CD4-positive, alpha-beta T cell treated with Interleukin-12 subunit alpha and Interleukin-12 subunit beta, for 1 hour (primary cell): ENCODE measurements around the gene SLCO2A1.

Source experiments
- DNase-seq: peaks from one replicate; pipeline ENCODE4 v3.0.0-alpha.2; 2020

The SLCO2A1 gene

DNA sequence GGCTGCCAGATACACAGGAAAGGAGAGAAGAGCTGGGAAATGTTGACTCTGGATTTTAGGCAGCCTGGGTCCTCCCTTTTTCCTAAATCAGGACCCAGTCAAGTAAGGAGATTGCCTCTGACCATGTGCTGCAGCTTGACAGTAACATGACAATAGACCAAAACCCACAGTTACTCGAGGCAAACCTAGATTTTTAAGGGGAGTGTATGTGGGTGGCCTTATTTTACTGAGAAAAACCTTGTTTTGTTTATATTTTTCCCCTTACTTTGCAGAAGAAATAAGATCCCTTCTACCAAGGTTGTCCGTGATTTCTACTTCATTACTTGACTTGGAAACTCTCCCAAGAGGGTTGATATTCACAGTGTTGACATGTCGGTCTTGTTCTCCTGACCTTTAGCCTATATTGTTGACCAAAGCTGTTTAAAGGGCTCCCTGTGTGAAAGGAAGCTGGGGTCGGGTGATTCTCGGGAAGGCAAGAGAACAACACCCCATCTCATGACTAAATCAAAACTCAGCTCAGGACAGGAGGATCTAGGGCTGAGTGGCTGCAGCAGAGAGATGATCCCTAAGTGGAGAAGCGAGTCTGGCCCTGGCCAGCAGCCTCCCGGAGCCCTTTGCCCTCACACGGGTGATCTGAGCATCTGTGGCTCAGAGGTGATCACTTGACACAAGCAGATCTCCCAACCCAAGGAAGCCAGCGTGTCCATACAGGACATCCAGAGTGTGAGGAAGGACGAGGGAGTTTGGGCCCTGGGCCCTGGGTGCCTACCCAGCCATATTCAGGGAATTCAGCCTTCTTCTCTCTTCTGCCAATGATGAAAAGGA is 31.0 kb upstream of the SLCO2A1 start:
- DNase-seq = no peak

DNA sequence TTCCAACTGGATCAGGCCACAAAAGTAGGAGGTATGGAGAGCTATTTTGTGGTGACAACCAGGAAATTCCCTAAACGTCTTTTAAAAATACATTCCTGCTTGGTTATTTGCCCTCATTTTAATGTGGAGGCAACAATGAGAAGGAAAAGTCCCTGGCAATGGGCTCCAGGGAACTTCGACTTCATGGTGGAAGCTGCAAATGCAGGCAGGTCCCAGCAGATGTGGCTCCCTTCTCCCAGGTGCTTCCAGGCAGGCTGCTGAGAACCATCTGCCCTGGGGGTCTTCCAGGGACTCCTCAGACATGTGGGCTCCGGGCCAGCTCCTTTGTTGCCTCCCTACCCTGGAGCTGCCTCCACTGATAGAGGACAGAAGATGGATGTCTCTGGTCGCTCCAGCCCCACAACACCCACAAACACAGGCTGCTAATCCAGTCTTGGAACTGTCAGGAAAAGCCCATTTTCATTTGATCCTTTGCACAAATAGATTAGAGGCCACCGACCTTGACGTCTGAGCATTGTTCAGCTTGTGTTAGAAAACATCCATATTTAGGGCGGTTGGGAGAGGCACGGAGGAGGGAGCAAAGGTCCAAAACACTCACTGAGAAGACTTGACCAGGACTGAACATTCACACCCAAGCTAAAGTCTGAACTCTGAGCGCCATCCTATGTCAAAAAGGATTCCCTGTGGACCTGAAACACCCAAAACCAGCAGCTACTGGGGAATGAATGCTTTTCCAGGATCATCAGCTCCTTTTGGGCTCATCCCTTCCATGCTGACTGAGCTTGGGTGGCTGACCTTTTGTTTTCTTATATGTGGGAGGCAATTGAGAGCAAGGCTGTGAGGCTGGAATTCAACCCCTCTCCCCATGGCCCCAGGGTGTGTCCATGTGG is 30.2 kb upstream of the SLCO2A1 start:
- no peak for DNase-seq

DNA sequence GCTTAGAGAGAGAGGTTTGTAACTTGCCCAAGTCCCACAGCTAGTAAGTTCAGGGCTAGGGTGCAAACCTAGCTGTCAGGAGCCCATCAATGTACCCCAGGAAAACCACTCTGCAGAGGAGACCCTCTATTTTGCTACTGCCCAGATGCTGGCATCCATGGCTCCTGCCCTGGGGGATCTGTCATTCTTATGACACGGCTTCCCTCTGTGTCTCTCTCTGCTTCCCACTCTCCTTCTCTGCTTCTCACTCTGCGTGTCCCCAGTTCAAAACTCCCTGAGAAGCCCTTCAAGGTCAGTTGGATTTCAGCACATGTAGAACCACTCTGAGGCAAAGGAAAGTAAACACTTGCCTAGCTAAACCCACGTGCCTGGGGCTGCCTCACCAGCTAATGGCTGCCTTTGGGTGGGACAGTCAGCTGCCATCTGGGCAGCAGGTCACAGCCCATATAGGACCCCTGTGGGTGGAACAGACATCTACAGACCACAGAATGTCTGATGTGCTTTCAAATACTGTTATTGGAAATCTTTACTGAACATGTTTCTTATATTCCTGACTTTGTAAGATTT is 29.4 kb upstream of the SLCO2A1 start:
- DNase-seq = no peak

DNA sequence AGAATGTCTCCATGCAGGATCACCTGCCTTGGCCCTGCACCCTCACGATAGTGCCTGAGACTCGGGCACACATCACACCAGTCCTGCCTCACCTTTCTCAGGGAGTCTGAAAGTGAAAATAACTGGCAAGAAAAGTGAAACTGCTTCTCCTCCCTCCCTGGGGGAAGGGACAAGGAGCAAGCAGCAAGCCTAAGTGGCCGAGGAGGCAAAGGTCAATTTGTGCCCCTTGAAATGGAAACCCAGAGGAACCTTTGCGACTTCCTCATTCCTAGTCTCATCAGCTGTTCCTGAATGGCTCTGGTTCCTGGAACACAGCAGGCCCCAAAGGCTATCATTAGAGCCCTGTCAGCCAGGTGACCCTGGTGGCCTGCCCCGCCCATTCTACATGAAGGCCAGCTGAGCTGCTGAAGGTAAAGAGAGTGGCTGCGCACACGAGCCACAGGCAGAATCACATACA is 28.0 kb upstream of the SLCO2A1 start:
- no peak for DNase-seq

DNA sequence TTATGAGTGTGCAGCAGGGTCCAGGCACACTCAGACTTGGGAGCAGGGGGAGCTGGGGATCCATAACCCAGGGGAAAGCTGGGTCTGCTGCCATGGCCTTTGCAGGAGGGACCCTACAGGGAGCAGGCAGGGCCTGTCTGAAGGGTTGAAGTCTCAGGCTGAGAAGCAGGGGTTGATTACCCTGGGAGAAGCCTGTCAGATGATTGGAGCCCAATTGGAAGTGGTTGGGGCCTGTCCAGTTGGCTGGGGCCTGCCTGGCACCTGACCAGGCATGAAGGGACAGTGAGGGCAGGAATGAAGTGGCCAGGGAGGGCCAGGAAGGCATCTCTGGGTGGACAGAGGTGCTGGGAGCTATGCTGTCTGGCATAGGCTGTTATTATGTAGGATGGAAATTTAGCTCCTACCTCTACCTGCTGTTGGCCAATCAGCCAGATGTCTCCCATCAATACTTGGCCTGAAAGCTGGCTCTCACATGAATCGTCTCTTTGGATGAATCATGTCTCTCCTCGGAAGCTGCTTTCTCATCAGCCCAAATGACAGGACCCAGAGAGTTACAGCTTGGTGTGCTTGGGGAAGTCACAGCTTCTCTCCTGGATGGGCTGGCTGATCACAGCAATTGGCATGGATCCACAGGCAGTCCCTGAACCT is 27.4 kb upstream of the SLCO2A1 start:
- DNase-seq = no peak

DNA sequence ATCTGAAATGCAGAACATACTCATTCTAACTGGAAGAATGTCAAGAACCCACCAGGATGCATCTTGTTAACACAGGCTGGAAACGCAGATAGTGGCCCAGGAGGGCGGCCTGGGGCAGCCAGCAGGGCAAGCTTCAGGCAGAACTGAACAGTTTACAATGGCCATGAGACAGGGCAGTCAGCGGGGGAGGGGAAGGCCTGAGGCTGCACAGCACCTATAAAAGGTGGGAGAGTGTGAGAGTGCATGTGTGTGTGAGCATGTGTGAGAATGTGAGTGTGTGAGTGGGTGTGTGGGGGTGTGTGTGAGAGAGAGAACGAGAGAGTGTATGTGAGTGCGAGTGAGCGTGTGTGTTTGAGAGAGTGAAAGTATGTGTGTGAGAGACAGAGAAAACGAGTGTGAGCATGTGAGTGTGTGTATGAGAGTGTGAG is 26.8 kb upstream of the SLCO2A1 start:
- DNase-seq = no peak

DNA sequence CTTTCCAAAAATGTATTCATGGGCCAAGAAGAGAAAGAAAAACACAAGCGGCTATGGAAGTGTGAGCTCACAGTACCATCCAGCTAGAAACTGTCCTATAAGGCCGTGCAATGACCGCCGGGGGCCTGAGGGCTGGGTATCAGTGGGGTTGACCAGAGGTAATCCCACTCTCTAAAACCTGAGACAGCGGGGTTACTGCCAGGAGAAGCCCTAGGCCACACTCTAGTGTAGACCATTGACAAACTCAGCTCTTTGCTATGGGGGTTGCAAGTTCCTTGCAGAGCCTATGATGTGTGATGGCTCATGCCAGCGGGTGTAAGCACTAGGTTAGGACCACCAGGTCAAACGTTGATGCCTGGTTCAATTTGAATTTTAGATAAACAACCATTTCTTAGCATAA is 25.9 kb upstream of the SLCO2A1 start:
- DNase-seq = no peak

DNA sequence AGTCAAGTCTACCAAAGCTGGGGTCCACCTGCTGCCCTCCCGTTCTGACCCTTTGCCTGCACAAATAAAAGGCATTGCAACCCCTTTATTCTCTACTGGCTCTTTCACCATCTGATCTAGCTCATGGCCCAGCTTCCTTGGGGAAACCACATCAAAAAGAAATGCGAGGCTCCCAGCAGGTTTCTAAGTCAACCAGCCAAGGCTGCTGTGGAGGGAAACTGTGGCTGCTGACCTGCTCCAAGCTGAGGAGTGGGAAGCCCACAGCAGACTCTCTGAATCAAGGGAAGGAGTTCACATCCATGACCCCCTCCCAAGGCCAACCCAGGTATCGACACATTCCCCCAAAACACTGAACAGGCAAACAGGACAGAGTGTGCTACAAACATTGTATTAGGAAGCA is 25.2 kb upstream of the SLCO2A1 start:
- DNase-seq = no peak

DNA sequence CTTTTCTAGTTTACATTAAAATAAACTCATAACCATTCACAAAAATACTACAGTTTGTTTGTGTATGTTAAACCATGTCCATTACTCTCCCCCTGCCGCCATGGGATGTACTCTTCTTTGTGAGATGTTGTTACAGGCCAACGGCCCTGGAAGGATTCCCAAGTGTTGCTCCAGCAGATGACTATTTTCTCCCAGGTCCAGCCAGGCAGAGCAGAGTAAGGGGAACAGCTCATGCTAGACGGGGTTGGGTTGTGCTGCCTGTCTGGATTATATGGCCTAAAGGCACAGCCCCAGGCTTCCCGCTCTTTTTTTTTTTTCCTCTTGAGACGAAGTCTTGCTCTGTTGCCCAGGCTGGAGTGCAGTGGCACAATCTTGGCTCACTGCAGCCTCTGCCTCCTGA is 24.5 kb upstream of the SLCO2A1 start:
- no peak for DNase-seq

DNA sequence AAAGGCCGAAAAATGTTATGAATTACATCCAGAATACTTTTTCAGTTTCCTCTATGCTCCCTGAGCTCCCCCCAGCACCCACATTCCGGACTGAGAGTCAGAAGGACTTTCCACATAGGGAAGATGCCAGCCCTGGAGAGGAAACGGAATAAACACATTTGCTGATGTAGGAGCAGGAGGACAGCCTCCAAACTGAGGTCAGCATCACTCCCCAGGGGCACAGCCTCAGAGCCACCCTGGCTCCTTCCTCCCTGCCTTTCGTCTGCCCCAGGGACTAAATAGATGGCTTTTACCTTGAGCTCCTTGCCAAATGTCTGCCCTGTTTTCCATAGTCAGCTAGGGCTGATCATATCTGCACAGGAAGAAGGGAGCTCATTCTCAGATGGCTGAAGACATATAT is 22.6 kb upstream of the SLCO2A1 start:
- DNase-seq = no peak

DNA sequence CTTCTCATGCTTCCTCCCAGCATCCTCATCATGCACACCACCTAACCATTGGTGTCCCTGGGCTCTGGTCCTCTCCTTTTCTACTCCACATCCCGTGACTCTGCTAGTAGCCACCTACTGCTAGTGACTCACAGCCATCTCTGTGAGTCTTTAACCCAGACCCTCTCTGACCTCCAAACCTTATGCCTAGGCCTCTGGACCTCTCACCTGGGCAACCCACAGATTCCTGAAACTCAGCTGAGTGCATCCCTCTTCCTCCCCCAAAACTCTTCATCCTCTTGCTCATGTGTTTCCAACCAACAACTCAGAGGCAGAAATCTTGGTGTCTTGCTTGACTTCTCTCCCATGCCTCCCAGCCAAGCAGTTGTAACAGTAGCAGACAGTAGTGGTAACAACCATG is 20.0 kb upstream of the SLCO2A1 start:
- no peak for DNase-seq

DNA sequence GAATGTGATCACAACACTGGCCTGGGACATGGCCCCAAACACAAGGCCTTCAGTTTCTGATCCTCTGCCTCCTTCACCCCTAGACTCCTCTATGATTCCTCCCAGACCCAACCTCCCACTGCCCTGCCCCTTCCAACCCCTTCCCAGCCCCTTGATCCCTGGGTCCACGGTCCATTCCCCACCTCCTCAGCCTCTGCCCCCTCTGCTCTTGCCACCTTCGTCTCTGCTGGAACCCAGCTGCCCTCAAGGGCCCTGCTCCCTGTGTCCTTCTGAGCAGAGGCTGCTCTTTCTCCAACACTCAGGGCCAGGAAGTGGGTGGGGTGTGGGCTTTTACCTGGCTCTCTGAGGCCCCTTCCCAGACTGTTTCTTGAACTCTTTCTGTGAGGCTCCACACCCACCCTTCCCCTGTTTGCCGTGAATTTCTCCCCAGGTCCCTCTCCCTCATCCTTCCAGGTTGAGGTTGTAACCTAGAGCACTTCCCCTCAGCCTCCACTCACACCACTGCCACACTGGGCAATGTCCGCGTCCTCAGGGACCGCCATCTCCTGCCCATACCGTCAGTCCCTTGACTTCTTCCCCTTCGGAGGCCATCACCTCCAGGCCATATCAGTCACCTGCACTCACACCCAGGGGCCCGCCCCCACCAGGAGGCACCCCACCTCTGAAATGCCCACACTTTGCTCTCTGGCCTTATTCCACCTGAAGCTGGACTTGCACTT is 18.7 kb upstream of the SLCO2A1 start:
- no peak for DNase-seq

DNA sequence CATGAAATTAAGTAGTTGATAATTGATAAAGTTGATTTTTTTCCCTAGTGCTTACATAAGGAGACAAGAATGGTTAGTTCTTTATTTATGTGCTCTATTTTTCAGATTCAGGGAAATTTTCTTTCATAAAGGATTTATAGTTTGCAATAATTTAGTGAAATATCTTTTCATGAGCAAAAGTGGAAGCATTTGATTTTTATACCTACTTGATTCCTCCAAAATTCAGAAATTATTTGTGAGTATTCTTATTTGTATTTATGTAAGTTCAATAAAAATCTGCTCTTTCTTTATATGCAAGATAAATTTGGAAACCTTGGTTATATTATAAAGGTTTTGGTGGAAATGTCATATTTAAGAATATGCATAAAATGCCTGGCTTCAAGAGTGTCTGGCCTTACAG is 14.7 kb upstream of the SLCO2A1 start:
- no peak for DNase-seq

DNA sequence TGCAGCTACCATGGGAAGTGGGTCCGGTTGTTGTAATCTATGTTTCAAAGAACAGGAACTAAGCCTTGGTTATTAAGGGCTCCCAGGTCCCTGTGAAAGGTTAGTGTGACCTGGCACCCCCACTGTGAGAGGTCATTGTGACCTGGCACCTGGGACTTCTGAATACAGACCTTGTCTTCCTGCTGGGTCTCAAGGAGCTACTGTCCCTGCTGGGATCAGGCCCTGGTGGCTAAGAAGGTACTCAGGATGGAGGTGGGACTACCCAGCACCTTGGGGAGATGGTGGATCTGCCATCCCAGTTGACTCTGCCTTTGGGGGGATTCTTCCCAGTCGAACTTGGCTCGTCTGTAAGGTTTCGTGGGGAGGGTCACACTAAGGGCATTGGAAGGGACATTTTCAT is 10.3 kb upstream of the SLCO2A1 start:
- DNase-seq = no peak

DNA sequence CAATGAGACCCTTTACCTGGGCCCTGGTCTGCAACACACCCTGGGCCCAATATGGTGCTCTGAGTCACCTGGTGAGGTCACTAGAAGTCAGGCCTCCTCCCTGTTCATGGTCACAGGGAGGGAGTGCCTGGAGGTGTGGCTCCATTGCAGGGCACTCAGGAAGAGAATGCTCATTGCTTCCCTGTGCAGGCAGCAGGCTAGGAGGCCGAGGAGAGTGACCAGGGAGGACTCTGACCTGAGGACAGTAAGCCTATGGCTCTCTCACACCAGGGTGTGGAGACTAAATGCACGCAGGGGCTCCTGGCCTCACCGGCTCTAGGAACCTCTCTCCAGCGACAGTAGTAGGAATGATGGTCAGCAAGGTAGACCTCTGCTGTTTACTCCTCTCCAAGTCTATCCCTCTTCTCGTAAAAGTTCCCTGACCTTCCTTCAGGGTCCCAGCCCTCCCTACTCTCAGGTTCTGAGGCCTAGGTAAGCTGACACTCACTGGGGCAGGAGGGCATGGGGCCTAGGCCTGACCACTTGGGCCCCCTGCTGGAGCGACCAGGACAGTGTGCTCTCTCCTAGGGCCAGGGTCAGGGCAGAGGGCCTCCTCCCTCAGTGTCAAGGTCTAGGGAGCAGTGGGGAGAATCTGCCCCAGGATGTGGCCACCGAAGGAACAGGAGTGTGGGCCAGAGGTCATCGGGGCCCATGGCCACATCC is 9.6 kb upstream of the SLCO2A1 start:
- no peak for DNase-seq

DNA sequence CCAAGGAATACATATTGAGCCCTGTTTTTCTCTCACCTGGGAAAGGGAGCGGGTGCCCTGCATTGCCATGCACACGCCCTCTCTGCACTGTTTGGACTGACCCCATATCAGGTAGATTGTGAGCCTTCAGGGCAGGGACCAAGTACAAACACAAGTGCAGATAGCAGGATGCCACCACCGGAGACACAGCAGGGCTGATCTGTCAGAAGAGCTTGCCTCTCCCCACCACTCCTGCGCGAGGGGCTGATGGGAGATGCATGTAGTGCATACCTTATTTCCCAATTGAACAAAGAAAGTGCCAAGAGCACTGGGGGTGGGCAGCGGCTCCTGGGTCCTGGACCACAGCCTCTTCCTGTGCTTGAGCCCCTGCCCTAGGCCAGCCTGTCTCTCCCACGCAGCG is 9.0 kb upstream of the SLCO2A1 start:
- no peak for DNase-seq

DNA sequence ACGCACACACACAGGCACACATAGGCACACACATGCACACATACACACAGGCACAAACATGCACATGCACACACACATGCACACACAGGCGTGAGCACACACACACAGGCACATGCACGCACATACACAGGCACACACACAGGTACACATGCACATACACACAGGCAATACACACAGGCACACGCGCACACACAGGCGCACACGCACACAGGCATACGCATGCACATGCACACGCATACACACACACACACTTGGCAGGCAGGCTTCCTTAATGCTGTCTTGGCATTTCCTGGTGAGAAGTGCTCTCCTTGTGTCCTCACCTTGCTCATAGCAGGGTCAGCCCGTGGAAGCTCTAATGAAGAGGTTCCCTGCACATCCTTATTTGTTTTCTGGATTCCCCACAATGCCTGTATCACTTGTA is 8.4 kb upstream of the SLCO2A1 start:
- no peak for DNase-seq

DNA sequence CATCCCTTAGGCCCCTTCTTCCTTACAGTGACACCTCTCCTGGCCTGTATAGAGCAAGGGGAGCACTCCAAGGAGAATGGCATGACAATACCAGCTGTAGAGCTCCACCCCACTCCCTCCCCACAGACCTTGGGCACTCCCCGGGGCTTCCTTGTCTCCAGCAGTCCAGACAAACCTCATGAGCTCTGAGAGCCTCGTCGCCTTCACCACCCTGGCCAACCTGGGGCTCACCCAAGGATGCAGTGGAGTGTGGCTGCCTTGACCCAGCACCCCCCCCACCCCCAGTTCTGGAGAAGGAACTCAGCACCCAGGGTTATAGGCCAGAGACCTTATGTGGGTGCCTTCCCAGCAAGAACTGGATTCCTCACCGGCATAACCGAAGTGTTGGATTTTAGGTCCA is 7.4 kb upstream of the SLCO2A1 start:
- DNase-seq = no peak

DNA sequence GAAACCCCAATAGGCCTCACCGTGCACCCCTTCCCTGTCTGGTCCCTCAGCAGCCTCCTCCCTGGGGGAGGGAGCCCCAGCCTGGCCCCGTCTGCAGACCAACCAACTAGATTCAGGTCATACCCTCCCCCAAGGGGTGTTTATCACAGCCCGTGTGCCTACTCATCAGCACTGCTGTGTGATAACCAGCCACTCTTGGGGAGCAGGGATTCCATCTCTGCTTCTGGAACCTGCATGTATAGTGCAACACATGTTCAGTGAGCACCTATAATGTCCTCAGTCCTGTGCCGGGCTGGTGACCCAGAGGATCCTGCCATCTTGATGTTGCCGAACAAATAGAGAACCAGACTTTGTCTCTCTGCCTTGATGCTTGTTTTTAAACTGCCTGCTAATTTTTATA is 6.6 kb upstream of the SLCO2A1 start:
- DNase-seq = no peak

DNA sequence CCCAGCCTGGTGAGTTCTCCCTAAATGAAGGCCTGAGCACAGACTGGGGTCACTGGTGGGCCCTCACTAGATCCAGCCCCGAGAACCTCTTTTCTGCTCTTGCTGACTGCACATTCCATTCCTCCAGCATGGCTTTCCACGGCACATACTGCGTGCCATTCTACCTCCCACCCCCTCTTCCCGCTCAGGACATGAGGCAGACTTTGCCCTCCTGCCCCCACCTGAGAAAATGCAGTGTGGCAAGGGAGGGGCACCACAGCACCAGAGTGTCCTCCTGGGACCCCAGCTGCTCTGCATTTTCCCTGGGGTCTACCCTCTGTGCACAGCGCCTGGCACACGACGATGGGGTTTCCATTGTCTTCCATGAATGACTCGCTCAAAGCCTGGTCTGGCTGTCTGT is 6.1 kb upstream of the SLCO2A1 start:
- no peak for DNase-seq

DNA sequence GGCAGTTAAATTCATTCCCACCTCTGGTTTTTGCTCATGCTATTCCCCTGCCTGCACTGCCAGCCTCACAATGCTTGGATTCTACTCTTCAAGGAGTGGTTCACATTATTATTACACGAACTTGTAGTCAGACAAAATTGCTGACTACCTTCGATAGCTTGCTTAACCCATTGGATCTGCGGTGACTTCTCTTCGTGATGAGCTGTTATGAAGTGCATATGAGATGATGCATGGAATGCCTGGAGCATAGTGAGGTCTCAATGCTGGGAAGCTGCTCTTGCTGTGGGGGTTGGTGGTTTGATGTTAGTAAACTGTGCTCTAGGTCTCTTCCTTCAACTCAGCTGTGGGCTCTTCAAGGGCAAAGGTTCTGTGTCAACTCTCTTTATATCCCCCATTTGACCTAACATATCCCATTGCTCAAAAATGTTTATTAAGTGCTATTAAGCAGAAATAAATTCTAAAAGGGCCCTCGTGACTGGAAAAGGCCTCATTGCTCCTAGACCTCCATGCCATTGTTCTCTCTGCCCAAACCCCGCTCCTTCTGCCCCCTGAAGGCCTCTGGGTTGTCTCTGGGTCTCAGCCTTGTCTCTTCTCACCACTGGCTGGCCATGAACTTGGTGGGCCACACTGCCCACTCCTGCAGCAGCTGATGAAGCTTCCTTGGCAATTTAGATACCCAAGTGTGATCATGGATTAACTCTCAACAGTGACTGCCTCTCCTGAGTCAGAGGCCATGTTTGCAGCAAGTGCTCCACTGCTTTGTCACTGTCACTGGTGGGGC is 4.5 kb upstream of the SLCO2A1 start:
- DNase-seq = no peak
